H1 (cell line): ENCODE measurements around the gene SPAAR. TPM values are rescaled to one million over a fixed set of nuclear protein-coding genes. Genes with fewer than 3 reads are reported as not detected.

Experiments
- CTCF ChIA-PET: fragments of 300-600 bp; sonication (Branson Sonifier 250); formaldehyde crosslinking; loops from one replicate; lab custom pipeline; 2021; ENCODE audit not compliant: partially characterized antibody; lab: Charles Lee
- POLR2A ChIA-PET: fragments of 300-600 bp; sonication (Branson Sonifier 250); formaldehyde crosslinking; loops from one replicate; lab custom pipeline; 2021; ENCODE audit warnings: inconsistent platforms; ENCODE audit not compliant: partially characterized antibody; lab: Charles Lee
- DNase-seq, 2 experiments: peaks; one replicate each; pipeline versions ENCODE4 v3.0.0 to v3.0.0-alpha.2; 2010 to 2022; ENCODE audit warnings: low spot score in 2 of 2, low read depth in 1 of 2, mixed read lengths in 1 of 2
- FAIRE-seq: peaks from 2 replicates; lab custom pipeline; 2011; peaks lifted over from hg19 to GRCh38; lab: Jason Lieb, UNC
- H2AFZ ChIP-seq: 2 replicates; pipeline ENCODE4 v1.8.1; 2012; ENCODE audit warnings: low read length, inconsistent platforms
- H2AK5ac ChIP-seq: 2 replicates; pipeline ENCODE4 v1.6.1; 2013; ENCODE audit warnings: low read depth, low read length
- H2BK120ac ChIP-seq: replicated peaks from 2 replicates; pipeline ENCODE3; 2013; ENCODE audit warnings: low read depth, low read length, inconsistent platforms
- H2BK12ac ChIP-seq: 2 replicates; pipeline ENCODE4 v1.6.1; 2013; ENCODE audit warnings: low read depth, low read length
- H2BK15ac ChIP-seq: 2 replicates; pipeline ENCODE4 v1.6.1; 2013; ENCODE audit warnings: low read length
- H2BK20ac ChIP-seq: 2 replicates; pipeline ENCODE4 v1.6.1; 2013; ENCODE audit warnings: low read length
- H2BK5ac ChIP-seq: 2 replicates; pipeline ENCODE4 v1.6.1; 2013; ENCODE audit warnings: low read depth, low read length
- H3K14ac ChIP-seq: 2 replicates; pipeline ENCODE4 v1.6.1; 2013; ENCODE audit warnings: inconsistent platforms; ENCODE audit not compliant: insufficient read length
- H3K18ac ChIP-seq: 2 replicates; pipeline ENCODE4 v1.6.1; 2013; ENCODE audit warnings: low read length; ENCODE audit errors: extremely low read depth
- H3K23ac ChIP-seq: 2 replicates; pipeline ENCODE4 v1.6.1; 2013; ENCODE audit warnings: inconsistent platforms; ENCODE audit not compliant: insufficient read length
- H3K23me2 ChIP-seq: 2 replicates; pipeline ENCODE4 v1.6.1; 2013; ENCODE audit warnings: low read depth, low read length
- H3K27ac ChIP-seq: 2 replicates; pipeline ENCODE4 v1.6.1; 2011; ENCODE audit warnings: low read depth, low read length, inconsistent platforms
- H3K27me3 ChIP-seq, 4 experiments: replicated peaks in 1 of 4; 1 replicate in 1 of 4; 2 replicates in 3 of 4; pipeline versions ENCODE4 v1.6.1 to v1.8.1; 2011 to 2013; ENCODE audit warnings: low read length in 3 of 4, mild to moderate bottlenecking in 3 of 4, inconsistent platforms in 2 of 4, mixed read lengths in 2 of 4, moderate library complexity in 1 of 4; ENCODE audit not compliant: control insufficient read depth in 3 of 4, insufficient read depth in 3 of 4; ENCODE audit errors: extremely low read depth in 1 of 4
- H3K36me3 ChIP-seq, 4 experiments: 2 replicates each; pipeline versions ENCODE4 v1.6.1 to v1.8.1; 2011 to 2013; ENCODE audit warnings: mild to moderate bottlenecking in 4 of 4, low read length in 3 of 4, moderate library complexity in 2 of 4, control low read depth in 1 of 4, inconsistent platforms in 1 of 4; ENCODE audit not compliant: insufficient read depth in 4 of 4, control insufficient read depth in 2 of 4
- H3K4ac ChIP-seq: replicated peaks from 2 replicates; pipeline ENCODE3; 2013; ENCODE audit warnings: low read length, low read depth, mixed read lengths, inconsistent platforms; ENCODE audit not compliant: insufficient read length
- H3K4me1 ChIP-seq, 4 experiments: replicated peaks in 1 of 4; 1 replicate in 1 of 4; 2 replicates in 3 of 4; pipeline versions ENCODE4 v1.6.1 to v1.8.1; 2011 to 2013; ENCODE audit warnings: low read length in 3 of 4, inconsistent platforms in 2 of 4, mixed read lengths in 1 of 4; ENCODE audit not compliant: insufficient read depth in 4 of 4, control insufficient read depth in 3 of 4
- H3K4me2 ChIP-seq, 2 experiments: 2 replicates each; pipeline versions ENCODE4 v1.6.1 to v1.8.1; 2011 to 2013; ENCODE audit warnings: low read depth in 2 of 2, low read length in 2 of 2, control low read depth in 1 of 2, inconsistent platforms in 1 of 2, mild to moderate bottlenecking in 1 of 2; ENCODE audit not compliant: insufficient read depth in 1 of 2
- H3K4me3 ChIP-seq, 4 experiments: fragments of 200-600, 300-600 bp in 1 of 4; sonication (generic), shearing (Covaris generic), sonication (Bioruptor Twin) in 1 of 4; 2 replicates each; pipeline versions ENCODE4 v1.5.1 to v1.8.1; 2011 to 2016; ENCODE audit warnings: low read length in 4 of 4, low read depth in 3 of 4, control low read depth in 2 of 4, inconsistent platforms in 2 of 4, mild to moderate bottlenecking in 2 of 4, mixed read lengths in 1 of 4, moderate library complexity in 1 of 4; ENCODE audit not compliant: insufficient read depth in 2 of 4; ENCODE audit errors: extremely low read depth in 1 of 4
- H3K56ac ChIP-seq: replicated peaks from 2 replicates; pipeline ENCODE3; 2013; ENCODE audit warnings: low read depth, mild to moderate bottlenecking, mixed read lengths, low read length, inconsistent platforms; ENCODE audit not compliant: insufficient read length
- H3K79me1 ChIP-seq: 2 replicates; pipeline ENCODE4 v1.6.1; 2013; ENCODE audit warnings: low read depth, low read length, control low read depth
- H3K79me2 ChIP-seq, 2 experiments: 2 replicates each; pipeline versions ENCODE4 v1.6.1 to v1.8.1; 2012 to 2013; ENCODE audit warnings: low read length in 2 of 2, mild to moderate bottlenecking in 2 of 2, inconsistent platforms in 1 of 2; ENCODE audit not compliant: insufficient read depth in 2 of 2, control insufficient read depth in 1 of 2
- H3K9ac ChIP-seq, 4 experiments: replicated peaks in 1 of 4; 1 replicate in 1 of 4; 2 replicates in 3 of 4; pipeline versions ENCODE4 v1.6.1 to v1.8.1; 2011 to 2013; ENCODE audit warnings: low read depth in 3 of 4, low read length in 3 of 4, control low read depth in 2 of 4, mild to moderate bottlenecking in 2 of 4, moderate library complexity in 2 of 4, inconsistent platforms in 1 of 4; ENCODE audit errors: extremely low read depth in 1 of 4
- H3K9me3 ChIP-seq, 2 experiments: 2 replicates each; pipeline versions ENCODE4 v1.6.1 to v1.8.1; 2012 to 2013; ENCODE audit warnings: mild to moderate bottlenecking in 2 of 2, moderate library complexity in 2 of 2, control low read depth in 1 of 2, inconsistent platforms in 1 of 2, low read depth in 1 of 2, low read length in 1 of 2, mixed read lengths in 1 of 2; ENCODE audit not compliant: insufficient read depth in 2 of 2
- H4K20me1 ChIP-seq, 2 experiments: replicated peaks in 1 of 2; 2 replicates each; pipeline versions ENCODE3 to v1.8.1; 2011 to 2013; ENCODE audit warnings: inconsistent platforms in 2 of 2, low read length in 2 of 2, mild to moderate bottlenecking in 1 of 2; ENCODE audit not compliant: insufficient read depth in 2 of 2, control insufficient read depth in 1 of 2
- H4K5ac ChIP-seq: 2 replicates; pipeline ENCODE4 v1.6.1; 2013; ENCODE audit warnings: low read length, low read depth, mixed read lengths, inconsistent platforms; ENCODE audit not compliant: insufficient read length
- H4K8ac ChIP-seq: 2 replicates; pipeline ENCODE4 v1.8.0; 2013; ENCODE audit warnings: mild to moderate bottlenecking, moderate library complexity, low read length, inconsistent platforms; ENCODE audit not compliant: insufficient read depth; ENCODE audit errors: extremely low read depth
- H4K91ac ChIP-seq: replicated peaks from 2 replicates; pipeline ENCODE3; 2013; ENCODE audit warnings: low read length, mixed read lengths, inconsistent platforms; ENCODE audit not compliant: insufficient read length
- FOSL1 ChIP-seq: IDR thresholded peaks from 2 replicates; pipeline ENCODE4 v1.6.1; 2011; ENCODE audit warnings: mild to moderate bottlenecking, low read depth, low read length, moderate library complexity; ENCODE audit not compliant: insufficient read depth
- SAP30 ChIP-seq: fragments of 300-600 bp; sonication (generic); IDR thresholded peaks from 2 replicates; pipeline ENCODE4 v1.7.1; 2012; ENCODE audit warnings: low read length, moderate library complexity, mild to moderate bottlenecking, inconsistent platforms; ENCODE audit not compliant: insufficient read depth, insufficient replicate concordance
- WGBS, 2 experiments: shearing (Covaris generic) in 1 of 2; methylation state at CpG; one replicate each; pipeline versions ENCODE4 v1.1.6 to v1.1.7; 2013 to 2015; ENCODE audit warnings: low lambda C conversion rate in 2 of 2, mixed read lengths in 2 of 2, inconsistent platforms in 1 of 2, low coverage in 1 of 2, missing lambda C conversion rate in 1 of 2; ENCODE audit not compliant: insufficient replicate concordance in 2 of 2, insufficient coverage in 1 of 2, insufficient read length in 1 of 2; ENCODE audit errors: extremely low coverage in 1 of 2, missing lambda C conversion rate in 1 of 2; 5-methylcytosine and 5-hydroxymethylcytosine counted together
- polyA plus RNA-seq, 7 experiments: library from polyadenylated mRNA; depleted of rRNA in 3 of 7; stranded (reverse) in 5 of 7; unstranded in 2 of 7; fragments of >200 nt in 5 of 7; fragments of 200-250 nt in 2 of 7; gene quantifications; 1 replicate in 5 of 7; 2 replicates in 1 of 7; 4 replicates in 1 of 7; pipeline versions ENCODE4 v1.2.1 to v1.2.3, GENCODE V29; 2011 to 2013; ENCODE audit warnings: missing spikeins in 2 of 7, mixed read lengths in 2 of 7
- total RNA-seq: library from RNA; stranded (reverse); fragmentation: NEBNext Ultra II Directional; extraction: Animal tissue kit (Norgen Biotek cat#: 25700); gene quantifications from 2 replicates; pipeline ENCODE4 v1.2.1, GENCODE V29; 2021
- TF ChIP-seq, protein P1 (sequence below), 3 experiments: IDR thresholded peaks; 1 replicate in 2 of 3; 2 replicates in 1 of 3; pipeline versions ENCODE4 v1.5.1 to v1.6.1; 2011; ENCODE audit warnings: low read length in 3 of 3, mild to moderate bottlenecking in 3 of 3, inconsistent platforms in 2 of 3, low read depth in 1 of 3, moderate library complexity in 1 of 3; ENCODE audit not compliant: insufficient read depth in 1 of 3; ENCODE audit errors: control extremely low read depth in 1 of 3

SPAAR gene
- total and polyA plus RNA-seq, 2 of the 8 experiments (the other 6 are each of a cell fraction or from before 2014, with no cell fraction given) = 0.27 TPM; not detected in 1

DNA sequence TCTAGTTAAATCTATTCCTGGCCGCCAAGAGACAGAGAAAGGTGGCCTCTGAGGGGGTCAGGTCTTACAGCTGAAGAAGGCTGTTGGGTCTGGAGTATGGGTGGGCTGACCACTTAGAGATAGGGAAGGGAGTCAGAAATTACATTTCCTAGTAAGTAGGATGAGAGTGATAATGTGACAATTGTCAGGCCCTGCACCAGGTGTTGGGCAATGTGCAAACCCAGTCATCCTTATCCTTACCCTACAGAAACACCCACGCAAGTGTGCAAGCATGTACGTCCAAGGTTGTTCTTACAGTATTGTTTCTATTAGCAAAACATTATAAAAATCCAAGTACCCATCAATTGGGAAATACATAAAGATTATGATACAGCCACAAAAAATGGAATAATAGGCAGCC lies 9.5 kb downstream of the SPAAR start:
- DNase-seq = no peak
- no peak overlapping the region for H3K4ac ChIP-seq
- no peak overlapping the region for H3K4me3 ChIP-seq
- H2BK12ac ChIP-seq = no peak overlapping the region
- H3K14ac ChIP-seq = no peak overlapping the region
- H3K4me1 ChIP-seq = peaks cover 0 to 4% (median 0%) of the 10 kb centered on the region in 4 experiments; a peak in 3 of 7 replicates
- no peaks in the 10 kb centered on the region for H3K36me3 ChIP-seq
- no peaks in the 10 kb centered on the region for H3K79me2 ChIP-seq
- ChIA-PET CTCF (interaction anchor here (1.0 to 2.5 kb wide), 5 partner anchors 14 to 120 kb away, joined by 3 to 7 read pairs (median 5); no protein-coding TSS in a partner anchor), POLR2A (interaction anchor here (0.9 kb wide), 1 partner anchor 28 kb away, joined by 4 read pairs; no protein-coding TSS in a partner anchor)
- H4K8ac ChIP-seq = no peak overlapping the region
- no peak overlapping the region for H3K56ac ChIP-seq
- WGBS, 2 experiments = 93% methylated on average over 3 of the region's 3 CpGs; no CpG with 5 or more reads in 1 of the 2 experiments
- H4K91ac ChIP-seq = no peak overlapping the region
- no peak overlapping the region for H3K27ac ChIP-seq
- peaks cover 3% of the 10 kb centered on the region; the same call in 1 of the 2 replicates for H3K23me2 ChIP-seq
- H2BK20ac ChIP-seq = no peak overlapping the region
- H3K27me3 ChIP-seq = no peaks in the 10 kb centered on the region
- no peak overlapping the region for H4K5ac ChIP-seq
- H3K18ac ChIP-seq = no peak overlapping the region
- no peak overlapping the region for H3K9ac ChIP-seq
- H2AK5ac ChIP-seq = no peak overlapping the region
- no peak overlapping the region for H3K4me2 ChIP-seq
- no peak overlapping the region for H2BK120ac ChIP-seq
- H3K79me1 ChIP-seq = no peaks in the 10 kb centered on the region
- H2AFZ ChIP-seq = no peak overlapping the region
- no peak overlapping the region for H2BK15ac ChIP-seq
- TF ChIP-seq, protein P1, sequence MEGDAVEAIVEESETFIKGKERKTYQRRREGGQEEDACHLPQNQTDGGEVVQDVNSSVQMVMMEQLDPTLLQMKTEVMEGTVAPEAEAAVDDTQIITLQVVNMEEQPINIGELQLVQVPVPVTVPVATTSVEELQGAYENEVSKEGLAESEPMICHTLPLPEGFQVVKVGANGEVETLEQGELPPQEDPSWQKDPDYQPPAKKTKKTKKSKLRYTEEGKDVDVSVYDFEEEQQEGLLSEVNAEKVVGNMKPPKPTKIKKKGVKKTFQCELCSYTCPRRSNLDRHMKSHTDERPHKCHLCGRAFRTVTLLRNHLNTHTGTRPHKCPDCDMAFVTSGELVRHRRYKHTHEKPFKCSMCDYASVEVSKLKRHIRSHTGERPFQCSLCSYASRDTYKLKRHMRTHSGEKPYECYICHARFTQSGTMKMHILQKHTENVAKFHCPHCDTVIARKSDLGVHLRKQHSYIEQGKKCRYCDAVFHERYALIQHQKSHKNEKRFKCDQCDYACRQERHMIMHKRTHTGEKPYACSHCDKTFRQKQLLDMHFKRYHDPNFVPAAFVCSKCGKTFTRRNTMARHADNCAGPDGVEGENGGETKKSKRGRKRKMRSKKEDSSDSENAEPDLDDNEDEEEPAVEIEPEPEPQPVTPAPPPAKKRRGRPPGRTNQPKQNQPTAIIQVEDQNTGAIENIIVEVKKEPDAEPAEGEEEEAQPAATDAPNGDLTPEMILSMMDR (IDR thresholded peaks at IDR 0.05; ENCODE audit: control extremely low read depth in 1 of 3, insufficient read depth in 1 of 3, low read depth in 1 of 3, low read length in 3 of 3) = no peak
- TF ChIP-seq SAP30 (no peak), FOSL1 (no peak)
- H2BK5ac ChIP-seq = no peak overlapping the region
- H3K23ac ChIP-seq = no peak overlapping the region
- no peaks in the 10 kb centered on the region for H3K9me3 ChIP-seq
- H4K20me1 ChIP-seq = no peaks in the 10 kb centered on the region
- FAIRE-seq = no peak
